Stimulated activated CD8-positive, alpha-beta memory T cell treated with anti-CD3 and anti-CD28 coated beads, Interleukin-12 subunit alpha, Interleukin-12 subunit beta, amount 100 ng/mL, for 1 hour (primary cell): ENCODE data around the gene GARS1.
"Not testable (repeated sequence)": the region's sequence is repeated elsewhere in the genome, so short reads cannot be mapped to it uniquely, and the experiment has no call there.

Experiments
- DNase-seq: peaks from one replicate; pipeline ENCODE4 v3.0.0-alpha.2; 2020; ENCODE audit warnings: low read depth

GARS1 gene

GRCh38 chr7:30594540-30595435, at the start of gene GARS1:
GARS1 (plus strand) TSS chr7:30594878; CDS start chr7:30594922, 44 bp downstream.
- DNase-seq = peak; percentile 80

- no peak for DNase-seq
Observed at GRCh38 chr7:30545791-30546555, 48.7 kb upstream of the GARS1 start.

GRCh38 chr7:30546596-30546995, 48.1 kb upstream of the GARS1 start:
- DNase-seq = no peak

GRCh38 chr7:30548845-30549244, 45.8 kb upstream of the GARS1 start:
- no peak for DNase-seq

- no peak for DNase-seq
Observed at GRCh38 chr7:30549931-30550493, 44.7 kb upstream of the GARS1 start.

- DNase-seq = no peak
Observed at GRCh38 chr7:30552330-30552729, 42.3 kb upstream of the GARS1 start.

GRCh38 chr7:30553141-30553540, 41.5 kb upstream of the GARS1 start:
- no peak for DNase-seq

GRCh38 chr7:30553546-30553945, 41.1 kb upstream of the GARS1 start:
- no peak for DNase-seq

GRCh38 chr7:30555525-30555924, 39.2 kb upstream of the GARS1 start:
- no peak for DNase-seq

- DNase-seq = no peak
Observed at GRCh38 chr7:30556840-30557239, 37.8 kb upstream of the GARS1 start.

GRCh38 chr7:30557245-30557644, 37.4 kb upstream of the GARS1 start:
- no peak for DNase-seq

GRCh38 chr7:30559611-30560010, 35.1 kb upstream of the GARS1 start:
- DNase-seq = no peak

GRCh38 chr7:30561389-30561788, 33.3 kb upstream of the GARS1 start:
- DNase-seq = no peak

GRCh38 chr7:30562498-30562897, 32.2 kb upstream of the GARS1 start:
- no peak for DNase-seq

- DNase-seq = no peak
Observed at GRCh38 chr7:30562909-30563308, 31.8 kb upstream of the GARS1 start.

GRCh38 chr7:30563326-30563942, 31.2 kb upstream of the GARS1 start:
- DNase-seq = no peak

GRCh38 chr7:30564243-30564892, 30.3 kb upstream of the GARS1 start:
- DNase-seq = peak; percentile 60

- no peak for DNase-seq
Observed at GRCh38 chr7:30566596-30566995, 28.1 kb upstream of the GARS1 start.

GRCh38 chr7:30567081-30567480, 27.6 kb upstream of the GARS1 start:
- DNase-seq = no peak

GRCh38 chr7:30570238-30570637, 24.4 kb upstream of the GARS1 start:
- DNase-seq = not testable (repeated sequence)

- DNase-seq = no peak
Observed at GRCh38 chr7:30572212-30572841, 22.4 kb upstream of the GARS1 start.
